ENCODE results near the gene CHCHD10.
"Not testable (repeated sequence)": the region's sequence is repeated elsewhere in the genome, so short reads cannot be mapped to it uniquely, and the experiment has no call there.

The CHCHD10 gene

GRCh38 chr22:23750367-23750713 lies 17.4 kb downstream of the CHCHD10 start:
- DNase-seq (ENCODE audit: low read depth), result no peak

GRCh38 chr22:23749841-23750301 lies 17.9 kb downstream of the CHCHD10 start:
- DNase-seq (ENCODE audit: low read depth), result no peak

DNA sequence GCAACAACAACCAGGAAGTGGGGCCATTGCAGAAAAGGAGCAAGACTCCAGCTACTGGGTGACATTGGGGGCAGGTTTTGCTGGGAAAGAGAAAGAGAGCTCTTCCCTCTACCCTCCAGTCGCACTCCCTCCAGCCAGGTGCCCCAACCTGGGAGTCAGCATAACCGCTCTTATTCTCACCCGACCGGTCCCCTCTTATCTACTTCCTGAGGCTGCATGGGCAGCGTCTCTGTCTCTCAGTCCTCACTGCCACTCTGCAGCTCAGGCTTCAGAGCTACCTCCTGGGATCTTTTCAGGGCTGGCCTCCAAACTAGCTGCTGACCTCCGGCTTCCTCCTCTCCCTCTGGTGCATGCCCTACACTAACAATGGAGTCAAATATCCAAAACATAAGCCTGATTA lies 22.0 kb downstream of the CHCHD10 start:
- DNase-seq (ENCODE audit: low read depth), result no peak

DNA sequence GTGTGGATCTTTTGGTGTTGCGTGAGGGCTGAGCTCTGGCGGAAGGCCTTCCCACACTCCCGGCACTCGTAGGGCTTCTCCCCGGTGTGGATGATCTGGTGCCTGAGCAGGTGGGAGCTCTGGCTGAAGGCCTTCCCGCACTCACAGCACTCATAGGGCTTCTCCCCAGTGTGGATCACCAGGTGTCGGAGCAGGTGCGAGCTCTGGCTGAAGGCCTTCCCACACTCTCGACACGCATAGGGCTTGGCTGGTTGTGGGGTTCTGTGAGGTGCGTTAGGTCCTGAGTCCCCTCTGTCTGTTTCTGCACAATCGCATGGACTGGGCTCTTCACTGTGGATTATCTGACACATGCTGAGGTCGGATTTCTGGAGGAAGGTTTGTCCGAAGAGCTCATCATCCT lies 23.3 kb downstream of the CHCHD10 start:
- no peak for DNase-seq (ENCODE audit: low read depth)

DNA sequence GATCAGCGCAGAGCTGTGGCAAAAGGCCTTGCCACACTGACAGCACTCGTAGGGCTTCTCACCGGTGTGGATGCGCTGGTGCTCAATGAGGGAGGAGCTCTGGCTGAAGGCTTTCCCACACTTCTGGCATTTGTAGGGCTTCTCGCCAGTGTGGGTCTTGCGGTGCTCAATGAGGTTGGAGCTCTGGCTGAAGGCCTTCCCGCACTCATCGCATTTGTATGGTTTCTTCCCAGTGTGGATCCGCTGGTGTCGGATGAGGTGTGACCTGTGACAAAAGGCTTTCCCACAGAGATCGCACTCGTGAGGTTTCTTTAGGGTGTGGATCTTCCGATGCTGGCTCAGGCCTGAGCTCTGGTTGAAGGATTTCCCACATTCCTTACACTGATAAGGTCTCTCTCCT lies 23.8 kb downstream of the CHCHD10 start:
- no peak for DNase-seq (ENCODE audit: low read depth)

GRCh38 chr22:23743303-23743705 lies 24.5 kb downstream of the CHCHD10 start:
- no peak for DNase-seq (ENCODE audit: low read depth)

GRCh38 chr22:23742505-23743264 lies 25.1 kb downstream of the CHCHD10 start:
- DNase-seq (ENCODE audit: low read depth), result no peak

- DNase-seq (ENCODE audit: low read depth), result no peak
These were observed 30.1 kb downstream of the CHCHD10 start for GRCh38 chr22:23737696-23738095.

DNA sequence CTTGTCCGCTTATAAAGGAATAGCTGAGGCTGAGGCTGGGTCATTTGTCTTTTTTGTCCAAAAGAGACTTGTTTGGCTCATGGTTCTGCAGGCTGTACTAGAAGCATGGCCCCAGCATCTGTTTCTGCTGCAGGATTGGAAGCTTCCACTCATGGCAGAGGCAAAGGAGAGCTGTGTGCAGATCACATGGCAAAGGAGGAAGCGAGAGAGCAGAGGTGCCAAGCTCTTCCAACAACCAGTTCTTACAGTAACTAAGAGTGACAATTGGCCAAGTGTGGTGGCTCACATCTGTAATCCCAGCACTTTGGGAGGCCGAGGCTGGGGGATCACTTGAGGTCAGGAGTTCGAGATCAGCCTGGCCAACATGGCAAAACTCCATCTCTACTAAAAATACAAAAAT lies 39.7 kb downstream of the CHCHD10 start:
- not testable (repeated sequence) for DNase-seq (ENCODE audit: low read depth)

- no peak for DNase-seq (ENCODE audit: low read depth)
These were observed 45.0 kb downstream of the CHCHD10 start for GRCh38 chr22:23722724-23723123.

- DNase-seq (ENCODE audit: low read depth), result no peak
These were observed 45.6 kb downstream of the CHCHD10 start for GRCh38 chr22:23722160-23722559.

- no peak for DNase-seq (ENCODE audit: low read depth)
These were observed 46.9 kb downstream of the CHCHD10 start for GRCh38 chr22:23720855-23721254.

- DNase-seq (ENCODE audit: low read depth), result no peak
These were observed 49.2 kb downstream of the CHCHD10 start for GRCh38 chr22:23718371-23719165.

DNA sequence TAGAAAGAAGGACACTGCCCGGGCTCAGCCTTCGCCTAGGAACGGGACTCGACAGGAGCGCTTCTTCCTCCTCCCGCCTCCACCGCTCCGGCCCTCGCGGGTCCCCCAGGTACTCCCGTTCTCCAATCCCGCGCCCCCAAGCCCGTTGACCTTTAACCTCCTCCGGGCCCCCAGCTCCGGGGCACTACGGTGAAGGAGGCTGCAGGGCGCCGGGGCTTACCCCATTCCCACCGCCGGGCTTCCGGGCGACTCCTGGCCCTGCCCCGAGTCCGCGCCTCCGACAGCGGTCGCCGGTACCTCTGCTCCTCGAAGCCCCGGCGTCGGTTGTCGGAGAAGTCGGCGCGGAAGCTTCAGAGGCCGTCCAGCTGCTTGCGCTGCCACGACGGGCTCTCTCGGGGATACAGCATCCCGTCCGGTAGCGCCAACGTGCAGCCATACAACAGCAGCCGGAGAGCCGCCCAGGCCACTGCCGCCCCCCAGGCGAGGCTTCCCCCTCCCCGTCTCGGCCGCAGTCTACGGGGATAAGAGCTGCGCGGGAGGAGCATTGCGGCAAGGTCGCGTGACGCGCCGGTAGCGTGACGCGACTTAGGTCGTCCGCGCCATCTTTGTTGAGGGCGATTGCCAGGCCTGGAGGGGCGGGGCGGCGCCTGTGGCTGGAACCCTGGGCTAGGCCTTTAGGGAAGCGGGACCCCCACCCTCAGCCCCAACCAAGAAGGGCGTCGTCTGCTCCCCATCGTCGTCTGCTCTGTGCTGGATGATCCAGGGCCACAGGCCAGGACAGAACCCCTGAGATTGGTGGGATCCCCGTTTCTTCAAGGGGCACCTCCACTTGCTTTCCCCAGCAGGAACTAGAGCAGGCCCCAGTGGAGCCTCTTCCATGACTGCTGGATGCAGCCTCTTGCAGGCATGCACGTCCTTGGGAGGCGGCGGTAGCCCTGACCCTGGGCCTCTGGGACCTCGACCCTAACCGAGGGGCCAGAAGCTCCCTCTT lies 50.7 kb downstream of the CHCHD10 start:
- DNase-seq (ENCODE audit: low read depth), result peak; percentile 82
